Measurements from ENCODE around the gene TNFAIP8L3. TPM values are rescaled to one million over a fixed set of nuclear protein-coding genes. Genes with fewer than 3 reads are reported as not detected.

TNFAIP8L3 gene
- total RNA-seq, 1 experiment from 2014 or later = 4.8 TPM

Other genes starting within 250 kb of the TNFAIP8L3 start
- 10.8 and 15.1 TPM in 2 replicates for gene AP4E1, start 186.2 kb downstream of the TNFAIP8L3 start, total RNA-seq (2014; rRNA removed; shearing (Covaris generic); ENCODE audit: low replicate concordance)
- 0.69 TPM in 1 of 2 replicates, not detected in the other for gene CYP19A1, start 243.7 kb upstream of the TNFAIP8L3 start, total RNA-seq (2014; rRNA removed; shearing (Covaris generic); ENCODE audit: low replicate concordance)
- gene GLDN, start 246.7 kb upstream of the TNFAIP8L3 start, total RNA-seq (2014; rRNA removed; shearing (Covaris generic); ENCODE audit: low replicate concordance) = 0.30 and 0.67 TPM in 2 replicates

Data from MG63 (cell line).